ENCODE measurements around the gene SLC23A2.

DNA sequence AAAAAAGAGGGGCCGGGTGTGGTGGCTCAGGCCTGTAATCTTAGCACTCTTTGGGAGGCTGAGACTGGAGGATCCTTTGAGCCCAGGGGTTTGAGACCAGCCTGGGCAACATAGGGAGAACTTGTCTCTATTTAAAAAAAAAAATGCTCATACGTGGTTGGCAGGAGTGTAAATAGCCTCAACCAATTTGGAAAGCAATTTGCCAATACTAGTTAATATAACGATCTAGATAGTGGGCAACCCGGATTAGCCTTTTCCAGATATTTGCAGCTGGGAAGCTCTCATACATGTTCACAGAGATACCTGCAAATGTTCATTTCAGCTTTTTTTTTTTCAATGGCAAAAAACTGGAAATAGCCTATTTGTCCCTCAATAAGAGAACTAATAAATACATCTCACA lies 39.0 kb upstream of the SLC23A2 start:
- TF ChIP-seq POLR2A (IDR thresholded peaks at IDR 0.05; ENCODE audit: low read depth, low read length) = no peak
- no peak for TF ChIP-seq POLR2AphosphoS5 (IDR thresholded peaks at IDR 0.05; ENCODE audit: low read depth, low read length)
- no peak for TF ChIP-seq TAF1 (IDR thresholded peaks at IDR 0.05; ENCODE audit: borderline replicate concordance, low read depth, low read length)

Data from GM12892 (cell line).